Esophagus muscularis mucosa (tissue), 3 donors: ENCODE results near the gene CFAP99.

ENCODE experiments used
- POLR2A ChIP-seq: fragments of 450-650 bp; IDR thresholded peaks from one replicate; pipeline ENCODE4 v1.6.1; 2017; ENCODE audit warnings: antibody characterized with exemption, moderate library complexity, mild to moderate bottlenecking, low read depth
- POLR2AphosphoS5 ChIP-seq, 2 donors: sonication (generic); formaldehyde crosslinking; IDR thresholded peaks; one replicate each; pipeline ENCODE4 v1.6.1; 2017; ENCODE audit warnings: antibody characterized with exemption in 2 of 2
- TF ChIP-seq, protein P1 (sequence below), 3 experiments: fragments of 200-600 bp in 2 of 3; fragments of 450-650 bp in 1 of 3; sonication (generic) in 2 of 3; IDR thresholded peaks; one replicate each; pipeline ENCODE4 v1.5.1; 2017 to 2019; ENCODE audit warnings: antibody characterized with exemption in 3 of 3, mild to moderate bottlenecking in 2 of 3, moderate library complexity in 1 of 3

DNA sequence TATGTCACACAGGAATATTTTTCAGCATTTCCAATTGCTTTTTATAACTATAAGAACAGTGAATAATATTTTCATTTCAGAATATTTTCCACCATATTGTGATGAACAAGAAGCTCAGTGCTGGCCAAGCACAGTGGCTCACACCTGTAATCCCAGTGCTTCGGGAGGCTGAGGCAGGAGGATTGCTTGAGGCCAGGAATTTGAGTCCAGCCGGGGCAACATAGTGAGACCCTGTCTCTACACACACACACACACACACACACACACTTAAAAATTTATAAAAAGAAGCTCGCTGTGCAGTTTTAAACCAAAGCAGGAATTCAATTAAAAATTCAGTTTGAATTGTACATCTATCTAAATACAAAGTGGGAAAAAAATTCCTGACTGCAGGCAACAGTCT, 3.5 kb upstream of the CFAP99 start:
- TF ChIP-seq, protein P1, sequence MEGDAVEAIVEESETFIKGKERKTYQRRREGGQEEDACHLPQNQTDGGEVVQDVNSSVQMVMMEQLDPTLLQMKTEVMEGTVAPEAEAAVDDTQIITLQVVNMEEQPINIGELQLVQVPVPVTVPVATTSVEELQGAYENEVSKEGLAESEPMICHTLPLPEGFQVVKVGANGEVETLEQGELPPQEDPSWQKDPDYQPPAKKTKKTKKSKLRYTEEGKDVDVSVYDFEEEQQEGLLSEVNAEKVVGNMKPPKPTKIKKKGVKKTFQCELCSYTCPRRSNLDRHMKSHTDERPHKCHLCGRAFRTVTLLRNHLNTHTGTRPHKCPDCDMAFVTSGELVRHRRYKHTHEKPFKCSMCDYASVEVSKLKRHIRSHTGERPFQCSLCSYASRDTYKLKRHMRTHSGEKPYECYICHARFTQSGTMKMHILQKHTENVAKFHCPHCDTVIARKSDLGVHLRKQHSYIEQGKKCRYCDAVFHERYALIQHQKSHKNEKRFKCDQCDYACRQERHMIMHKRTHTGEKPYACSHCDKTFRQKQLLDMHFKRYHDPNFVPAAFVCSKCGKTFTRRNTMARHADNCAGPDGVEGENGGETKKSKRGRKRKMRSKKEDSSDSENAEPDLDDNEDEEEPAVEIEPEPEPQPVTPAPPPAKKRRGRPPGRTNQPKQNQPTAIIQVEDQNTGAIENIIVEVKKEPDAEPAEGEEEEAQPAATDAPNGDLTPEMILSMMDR (IDR thresholded peaks at IDR 0.05), result no peak
- TF ChIP-seq POLR2A (no peak), POLR2AphosphoS5 (IDR thresholded peaks at IDR 0.05) (no peak)
